DOHH2 (cell line): ENCODE measurements around the gene CNNM3.

Experiments
- H3F3A ChIP-seq: fragments of 200-600 bp; sonication (generic), shearing (Covaris generic); 2 replicates; pipeline ENCODE4 v1.6.0; 2016; ENCODE audit warnings: antibody characterized with exemption, mild to moderate bottlenecking; ENCODE audit not compliant: control insufficient read depth, insufficient read depth
- H3K27ac ChIP-seq: fragments of 200-600 bp; sonication (generic); 2 replicates; pipeline ENCODE4 v1.5.1; 2014; ENCODE audit warnings: low read depth, mild to moderate bottlenecking, low read length, moderate library complexity
- H3K27me3 ChIP-seq: fragments of 200-600 bp; sonication (generic); 2 replicates; pipeline ENCODE4 v1.6.1; 2014; ENCODE audit warnings: mild to moderate bottlenecking, low read length, mixed read lengths; ENCODE audit not compliant: control insufficient read depth
- H3K36me3 ChIP-seq: fragments of 200-600 bp; sonication (generic); 2 replicates; pipeline ENCODE4 v1.6.1; 2014; ENCODE audit warnings: mild to moderate bottlenecking, low read length, moderate library complexity, mixed read lengths; ENCODE audit not compliant: control insufficient read depth
- H3K4me1 ChIP-seq: fragments of 200-600 bp; sonication (generic); 2 replicates; pipeline ENCODE4 v1.6.1; 2014; ENCODE audit warnings: mild to moderate bottlenecking, low read length, mixed read lengths; ENCODE audit not compliant: control insufficient read depth
- H3K4me2 ChIP-seq: fragments of 200-600 bp; sonication (generic); 2 replicates; pipeline ENCODE4 v1.6.0; 2014; ENCODE audit warnings: mild to moderate bottlenecking, low read length, moderate library complexity
- H3K4me3 ChIP-seq: fragments of 200-600 bp; sonication (generic); 2 replicates; pipeline ENCODE4 v1.5.1; 2014; ENCODE audit warnings: mild to moderate bottlenecking, low read length, mixed read lengths
- H3K79me2 ChIP-seq: fragments of 200-600 bp; sonication (generic); 2 replicates; pipeline ENCODE4 v1.6.1; 2014; ENCODE audit warnings: mild to moderate bottlenecking, low read length, mixed read lengths; ENCODE audit not compliant: control insufficient read depth
- H3K9me2 ChIP-seq: fragments of 200-600 bp; sonication (generic); replicated peaks from 2 replicates; pipeline ENCODE4 v1.6.1; 2014; ENCODE audit warnings: mild to moderate bottlenecking, low read length, mixed read lengths; ENCODE audit not compliant: control insufficient read depth
- H3K9me3 ChIP-seq: fragments of 200-600 bp; sonication (generic); 2 replicates; pipeline ENCODE4 v1.6.1; 2014; ENCODE audit warnings: antibody characterized with exemption, low read length, mixed read lengths; ENCODE audit not compliant: control insufficient read depth, insufficient read depth
- H4K20me1 ChIP-seq: fragments of 200-600 bp; sonication (generic); 2 replicates; pipeline ENCODE4 v1.6.0; 2014; ENCODE audit warnings: low read depth, mild to moderate bottlenecking, antibody characterized with exemption, low read length, moderate library complexity; ENCODE audit not compliant: control insufficient read depth, insufficient read depth
- CTCF ChIP-seq: fragments of 200-600 bp; sonication (generic); IDR thresholded peaks from one replicate; pipeline ENCODE4 v1.5.1; 2014; ENCODE audit warnings: antibody characterized with exemption, mild to moderate bottlenecking, low read depth, low read length; ENCODE audit not compliant: poor library complexity, severe bottlenecking
- EZH2phosphoT487 ChIP-seq: fragments of 200-600 bp; sonication (generic); IDR thresholded peaks from 2 replicates; pipeline ENCODE4 v1.6.1; 2017; ENCODE audit warnings: borderline replicate concordance, mild to moderate bottlenecking, antibody characterized with exemption, low read length, moderate library complexity, mixed read lengths

Gene CNNM3

GRCh38 chr2:96831679-96832078 lies 15.6 kb downstream of the CNNM3 start:
- no peaks in the 10 kb centered on the region for H3K9me2 ChIP-seq
- no peak overlapping the region for H3K4me3 ChIP-seq
- H3K4me1 ChIP-seq: peaks cover 21% of the 10 kb centered on the region
- TF ChIP-seq EZH2phosphoT487: no peak
- no peak for TF ChIP-seq CTCF
- H3K27ac ChIP-seq: no peak overlapping the region
- peaks cover 68% of the 10 kb centered on the region for H3K36me3 ChIP-seq
- no peaks in the 10 kb centered on the region for H4K20me1 ChIP-seq
- no peaks in the 10 kb centered on the region for H3K27me3 ChIP-seq
- no peaks in the 10 kb centered on the region; the same call in 1 of the 2 replicates for H3K79me2 ChIP-seq
- H3K9me3 ChIP-seq: no peaks in the 10 kb centered on the region
- no peak overlapping the region for H3K4me2 ChIP-seq
- peaks cover 3% of the 10 kb centered on the region for H3F3A ChIP-seq

- Histone ChIP-seq H3K27me3 (no peaks in the 10 kb centered on the region), H3K9me2 (no peaks in the 10 kb centered on the region), H3K4me2 (peak overlapping the region; percentile 35; the same call in 1 of the 2 replicates), H3K27ac (no peak overlapping the region), H4K20me1 (no peaks in the 10 kb centered on the region), H3K9me3 (no peaks in the 10 kb centered on the region), H3K36me3 (peaks cover 65% of the 10 kb centered on the region), H3K4me3 (no peak overlapping the region), H3K79me2 (no peaks in the 10 kb centered on the region), H3F3A (peaks cover 3% of the 10 kb centered on the region), H3K4me1 (peaks cover 21% of the 10 kb centered on the region)
- no peak for TF ChIP-seq EZH2phosphoT487
- TF ChIP-seq CTCF: no peak
These were observed 16.3 kb downstream of the CNNM3 start for GRCh38 chr2:96832408-96832753.

DNA sequence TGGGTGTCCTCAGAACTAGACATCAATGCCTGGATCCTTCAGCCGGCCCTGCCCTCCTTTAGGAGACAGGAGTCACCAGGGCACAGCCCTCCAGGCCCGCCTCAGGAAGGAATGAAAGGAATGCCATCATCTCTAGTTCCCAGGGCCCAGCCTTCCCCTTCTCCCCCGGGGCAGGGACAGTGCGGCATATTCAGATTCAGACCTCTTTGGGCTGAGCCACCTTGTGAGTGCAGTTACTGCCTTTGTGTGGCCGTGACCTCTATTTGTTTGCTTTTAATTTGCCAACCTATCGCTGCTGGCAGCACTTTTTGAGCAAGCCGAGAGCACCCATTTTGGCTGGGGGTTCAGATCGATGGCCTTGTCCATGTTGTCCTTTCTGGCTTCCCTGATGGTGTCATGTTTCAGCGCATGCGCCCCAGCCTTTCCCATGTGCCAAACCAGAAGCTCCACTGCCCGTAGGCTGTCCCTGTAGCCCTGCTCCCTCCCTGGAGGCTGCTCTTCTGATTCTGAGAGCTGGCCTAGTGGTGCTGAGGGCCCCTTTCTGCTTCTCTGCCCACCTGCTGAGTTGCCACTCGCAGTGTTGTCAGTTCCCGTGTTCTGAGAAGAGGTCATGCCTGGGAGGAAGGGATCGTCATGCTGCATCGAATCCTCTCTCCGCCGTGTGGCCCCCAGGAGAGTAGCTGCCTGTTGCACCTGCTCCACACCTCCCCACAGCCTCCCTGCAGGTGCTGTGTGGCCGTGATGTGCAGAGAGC lies 16.9 kb downstream of the CNNM3 start:
- Histone ChIP-seq H3K36me3 (peaks cover 59% of the 10 kb centered on the region), H3K9me2 (no peaks in the 10 kb centered on the region), H3K79me2 (no peaks in the 10 kb centered on the region), H4K20me1 (no peaks in the 10 kb centered on the region), H3K4me3 (0 out of 2 replicates have a peak overlapping the region, but pooled peaks have one; percentile 10), H3K4me2 (peak overlapping the region; percentile 35), H3K27ac (peak overlapping the region; percentile 37), H3F3A (peaks cover 3% of the 10 kb centered on the region), H3K9me3 (no peaks in the 10 kb centered on the region), H3K27me3 (no peaks in the 10 kb centered on the region), H3K4me1 (peaks cover 21% of the 10 kb centered on the region)
- TF ChIP-seq CTCF: no peak
- no peak for TF ChIP-seq EZH2phosphoT487
